Activated CD4-positive, alpha-beta T cell treated with anti-CD3 and anti-CD28 coated beads for 1 hour (primary cell): ENCODE results near the gene ARL6IP1.

ENCODE experiments used
- DNase-seq: peaks from one replicate; pipeline ENCODE4 v3.0.0-alpha.2; 2020

ARL6IP1 gene

GRCh38 chr16:18801145-18801972 is at the start of gene ARL6IP1:
Gene ARL6IP1 (minus strand): TSS chr16:18801549. CDS start chr16:18801466, 83 bp downstream.
- peak; percentile 98 for DNase-seq

- no peak for DNase-seq
Observed at GRCh38 chr16:18846416-18846815, 45.1 kb upstream of the ARL6IP1 start.

DNA sequence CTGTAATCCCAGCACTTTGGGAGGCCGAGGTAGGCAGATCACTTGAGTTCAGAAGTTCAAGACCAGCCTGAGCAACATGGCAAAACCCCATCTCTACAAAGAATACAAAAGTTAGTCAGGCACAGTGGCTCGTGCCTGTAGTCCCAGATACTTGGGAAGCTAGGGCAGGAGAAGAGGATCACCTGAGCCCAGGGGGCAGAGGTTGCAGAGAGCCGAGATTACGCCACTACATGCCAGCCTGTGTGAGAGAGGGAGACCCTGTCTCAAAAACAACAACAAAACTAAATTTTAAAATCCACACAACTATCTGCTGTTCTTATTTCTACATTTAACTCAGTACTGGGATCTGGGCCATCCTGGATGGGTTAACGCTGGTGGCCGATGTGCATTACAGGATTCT is 41.2 kb upstream of the ARL6IP1 start:
- DNase-seq, result no peak

DNA sequence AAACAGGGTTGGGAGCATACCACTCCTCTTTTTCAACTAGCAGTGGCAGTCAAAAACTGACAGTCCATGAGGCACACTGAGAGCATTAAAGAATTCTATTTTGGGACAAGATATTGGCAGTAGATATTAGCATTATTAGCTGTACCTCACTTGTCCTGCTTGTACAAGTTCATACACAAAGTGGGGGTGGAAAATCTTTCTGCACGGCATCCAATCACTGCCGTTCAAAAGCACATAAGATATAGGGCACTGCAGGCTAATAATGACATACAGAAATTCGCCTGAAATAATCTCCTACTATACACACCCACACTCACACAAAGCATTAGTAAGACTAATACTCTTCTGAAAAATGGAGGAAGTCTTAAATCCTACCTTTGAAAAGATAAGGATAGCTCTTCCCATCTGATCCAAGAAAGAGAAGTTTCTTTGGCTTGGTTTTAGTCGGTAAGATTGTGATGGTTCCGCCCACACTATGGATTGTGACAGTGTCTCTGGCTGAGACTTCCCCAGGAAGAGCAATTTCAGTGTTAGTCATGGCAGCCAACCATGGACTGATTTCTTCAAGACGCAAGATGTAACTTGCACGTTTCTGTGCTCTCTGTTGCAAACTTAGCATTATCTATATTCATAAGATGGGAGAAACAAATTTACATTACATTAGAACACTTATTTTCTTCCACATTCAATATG is 40.6 kb upstream of the ARL6IP1 start:
- DNase-seq, result no peak

DNA sequence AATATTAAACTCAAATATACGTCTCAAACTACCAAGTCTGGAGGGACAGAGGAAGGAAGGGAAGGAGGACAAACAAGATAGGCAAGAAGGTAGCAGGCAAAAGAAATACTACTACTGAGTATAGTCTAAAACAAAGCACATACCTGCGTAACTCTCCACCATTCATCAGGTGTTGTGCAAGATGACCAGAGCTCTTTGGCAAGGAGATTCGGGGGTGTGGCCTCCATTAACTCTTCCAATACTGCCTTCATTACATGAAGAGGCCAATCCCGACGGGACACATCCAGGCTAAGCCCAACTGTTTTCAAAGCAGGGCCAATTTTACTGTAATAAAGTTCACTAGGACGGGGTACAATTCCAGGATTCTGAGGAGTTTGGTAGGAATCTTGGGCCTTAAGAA is 38.2 kb upstream of the ARL6IP1 start:
- no peak for DNase-seq

GRCh38 chr16:18836702-18837101 is 35.4 kb upstream of the ARL6IP1 start:
- no peak for DNase-seq

- DNase-seq, result no peak
Observed at GRCh38 chr16:18834864-18835263, 33.5 kb upstream of the ARL6IP1 start.

DNA sequence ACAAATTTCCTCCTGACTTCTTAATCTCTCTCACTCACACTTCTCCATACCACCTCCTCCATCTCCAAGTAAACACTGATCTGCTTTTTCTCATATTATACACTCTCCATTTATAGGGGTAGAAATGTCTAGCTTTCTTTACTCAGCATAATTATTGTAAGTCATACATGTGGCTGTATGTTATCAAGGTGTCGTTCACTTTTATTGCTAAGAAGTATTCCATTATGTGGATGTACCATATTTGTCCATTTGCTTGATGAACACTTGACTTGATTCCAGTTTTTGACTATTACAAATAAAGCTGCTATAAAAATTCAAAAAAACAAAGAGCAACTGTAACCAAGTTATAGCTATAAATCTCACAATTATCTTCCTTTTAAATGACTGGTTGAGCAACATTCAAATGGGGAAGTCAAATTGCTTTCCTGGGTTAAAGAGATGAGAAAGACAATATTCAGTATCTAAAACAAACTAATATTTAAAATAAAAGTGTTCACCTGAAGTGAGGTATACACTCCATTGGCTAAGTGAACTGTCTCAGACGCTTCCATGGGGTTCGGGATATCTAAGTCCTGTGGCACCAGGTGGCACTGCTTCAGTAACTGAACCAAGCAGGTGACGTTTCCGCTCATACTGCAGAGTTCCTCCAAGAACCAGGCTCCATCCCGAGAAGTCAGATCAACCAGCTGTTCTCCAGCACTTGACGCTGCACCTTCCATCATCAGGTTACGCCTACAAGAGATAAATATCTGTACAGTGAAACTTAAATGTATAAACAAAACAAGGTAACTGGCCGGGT is 32.6 kb upstream of the ARL6IP1 start:
- no peak for DNase-seq

DNA sequence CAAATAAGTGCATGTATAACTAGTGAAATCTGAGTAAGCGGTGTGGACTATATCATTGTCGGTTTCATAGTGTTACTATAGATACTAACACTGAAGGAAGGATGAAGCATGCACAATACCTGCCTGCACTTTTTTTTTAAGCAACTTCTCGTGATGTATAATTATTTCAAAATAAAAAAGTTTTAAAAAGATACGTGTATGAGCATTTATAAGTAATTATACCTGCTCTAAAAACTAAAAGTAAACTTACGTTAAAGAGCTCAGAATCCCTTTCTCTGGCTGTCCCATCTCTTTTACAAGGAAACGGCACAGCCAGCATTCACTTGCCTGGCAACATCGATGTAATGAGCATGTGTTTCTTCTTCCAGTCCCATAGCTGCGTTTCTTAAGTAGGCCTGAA is 31.3 kb upstream of the ARL6IP1 start:
- no peak for DNase-seq

DNA sequence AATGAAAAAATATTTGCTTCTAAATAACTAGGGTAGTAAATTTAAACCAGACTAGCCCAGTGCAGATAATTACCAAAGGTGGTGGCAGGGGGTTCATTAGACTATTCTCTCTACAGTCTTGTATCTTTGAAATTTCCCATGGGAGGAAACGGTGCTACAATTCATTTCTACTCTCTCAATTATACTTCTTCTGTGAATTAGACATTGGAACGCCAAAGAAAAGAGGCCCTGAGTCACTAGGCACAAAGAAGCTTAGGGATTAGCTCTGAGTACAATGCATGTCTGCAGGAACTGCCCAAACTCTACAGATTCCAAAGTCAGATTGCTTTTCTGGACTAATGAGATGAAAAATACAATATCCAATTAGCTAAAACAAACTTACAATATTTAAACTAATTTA is 30.7 kb upstream of the ARL6IP1 start:
- DNase-seq, result no peak

GRCh38 chr16:18829251-18829650 is 27.9 kb upstream of the ARL6IP1 start:
- DNase-seq, result no peak

- DNase-seq, result no peak
Observed at GRCh38 chr16:18827890-18828289, 26.5 kb upstream of the ARL6IP1 start.

DNA sequence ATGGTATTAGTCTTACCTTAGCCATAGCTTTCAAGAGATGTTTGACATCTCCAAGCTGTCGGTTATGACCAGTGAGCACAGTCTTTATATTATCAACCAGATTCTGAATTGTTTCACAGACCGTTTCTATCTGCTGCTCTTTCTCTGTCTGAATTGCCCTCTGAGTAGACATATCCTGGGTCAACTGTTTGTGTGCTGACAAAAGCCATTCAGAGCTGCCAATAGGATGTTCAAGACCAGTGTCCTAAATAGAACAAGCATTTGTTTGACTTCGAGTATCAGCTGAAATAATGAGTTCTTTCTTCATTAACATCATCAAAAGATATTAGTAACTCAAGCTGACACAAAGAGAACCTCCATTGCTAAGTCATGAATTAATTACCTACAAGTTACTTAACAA is 14.9 kb upstream of the ARL6IP1 start:
- no peak for DNase-seq

- no peak for DNase-seq
Observed at GRCh38 chr16:18811925-18812324, 10.6 kb upstream of the ARL6IP1 start.

GRCh38 chr16:18809165-18809564 is 7.8 kb upstream of the ARL6IP1 start:
- no peak for DNase-seq

DNA sequence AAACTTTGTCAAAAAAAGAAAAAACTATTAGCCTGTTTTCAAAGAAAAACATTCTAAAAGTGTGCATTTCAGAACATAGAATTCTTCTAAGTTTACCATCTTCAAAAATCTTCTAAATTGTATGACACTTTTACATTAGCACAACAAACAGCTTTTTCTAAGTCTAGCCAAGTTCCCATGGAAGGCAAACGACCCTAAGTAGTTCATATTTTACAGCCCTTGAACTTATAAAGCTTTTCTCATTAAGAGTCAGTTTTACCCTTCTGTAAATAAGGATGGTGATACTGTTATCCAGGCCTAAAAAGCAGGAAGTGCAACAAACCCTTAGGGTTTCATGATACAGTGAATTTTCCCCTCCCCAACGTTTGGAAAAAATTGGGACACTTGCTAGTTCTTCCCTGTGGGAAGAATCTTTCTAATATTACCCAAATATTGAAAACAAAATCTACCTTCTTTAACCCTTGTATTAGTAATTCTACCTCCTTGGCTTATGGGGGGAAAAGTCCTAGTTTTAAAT is 4.0 kb upstream of the ARL6IP1 start:
- DNase-seq, result no peak

GRCh38 chr16:18804540-18804939 is 3.2 kb upstream of the ARL6IP1 start:
- no peak for DNase-seq

DNA sequence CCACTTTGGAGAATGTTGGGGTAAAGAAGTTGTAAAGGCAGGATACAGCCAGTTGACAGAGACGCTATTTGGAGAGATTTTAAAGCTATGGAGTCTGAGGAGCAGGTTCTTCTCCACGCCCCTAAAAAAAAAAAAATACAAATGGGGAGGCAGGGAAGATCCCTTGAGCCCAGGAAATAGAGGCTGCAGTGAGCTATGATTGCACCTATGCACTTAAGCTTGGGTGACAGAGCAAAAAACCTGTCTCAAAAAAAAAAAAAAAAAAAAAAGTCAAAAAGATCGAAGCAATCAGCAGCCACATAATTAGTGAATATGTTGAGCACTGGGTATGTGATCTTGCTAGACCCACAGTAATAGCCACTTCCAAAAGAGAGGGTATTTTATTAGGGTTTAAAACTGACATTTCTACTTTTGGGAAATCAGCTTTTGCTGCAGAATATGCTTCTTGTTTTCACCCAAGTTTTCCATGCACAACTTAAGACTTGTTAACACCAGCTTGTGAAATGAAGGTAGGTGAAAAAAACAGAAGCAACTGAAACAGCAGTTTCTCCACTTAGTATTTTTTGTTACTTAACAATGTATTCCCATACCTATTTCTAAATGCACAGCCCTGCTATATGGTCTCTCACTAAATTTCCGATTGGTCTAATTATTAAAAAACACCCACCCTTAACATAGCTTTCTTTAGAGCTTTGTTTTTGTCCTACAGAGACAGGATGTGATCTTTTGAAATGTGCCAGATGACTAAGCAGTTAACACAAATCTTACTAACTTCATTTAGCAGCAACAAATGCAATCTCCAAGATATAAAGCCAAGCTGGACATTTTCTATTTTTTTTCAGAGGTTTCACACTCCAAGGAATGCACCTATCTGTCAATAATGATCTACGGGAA is 2.5 kb upstream of the ARL6IP1 start:
- no peak for DNase-seq

DNA sequence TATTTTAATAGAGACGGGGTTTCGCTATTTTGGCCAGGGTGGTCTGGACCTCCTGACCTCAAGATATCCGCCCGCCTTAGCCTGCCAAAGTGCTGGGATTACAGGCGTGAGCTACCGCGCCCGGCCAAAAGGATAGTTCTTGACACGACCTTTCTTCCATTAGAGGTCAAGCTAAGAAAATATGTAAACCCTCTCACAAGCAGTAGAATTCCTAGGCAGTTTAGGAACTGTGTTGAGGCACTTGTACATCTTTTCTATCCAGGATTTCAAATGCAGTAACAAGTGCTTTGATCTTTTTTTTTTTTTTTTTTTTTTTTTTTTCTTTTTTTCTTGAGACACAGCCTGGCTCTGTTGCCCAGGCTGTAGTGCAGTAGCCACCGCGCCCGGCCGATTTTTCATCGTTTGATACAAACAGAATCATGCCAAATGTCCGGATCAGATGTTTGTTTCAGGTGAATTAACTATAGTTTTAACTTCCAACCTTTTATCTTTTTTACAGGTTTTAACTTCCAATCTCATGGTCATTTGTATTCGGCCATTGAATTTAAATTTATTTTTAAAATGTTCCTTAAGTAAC is 1.5 kb upstream of the ARL6IP1 start:
- DNase-seq, result no peak

DNA sequence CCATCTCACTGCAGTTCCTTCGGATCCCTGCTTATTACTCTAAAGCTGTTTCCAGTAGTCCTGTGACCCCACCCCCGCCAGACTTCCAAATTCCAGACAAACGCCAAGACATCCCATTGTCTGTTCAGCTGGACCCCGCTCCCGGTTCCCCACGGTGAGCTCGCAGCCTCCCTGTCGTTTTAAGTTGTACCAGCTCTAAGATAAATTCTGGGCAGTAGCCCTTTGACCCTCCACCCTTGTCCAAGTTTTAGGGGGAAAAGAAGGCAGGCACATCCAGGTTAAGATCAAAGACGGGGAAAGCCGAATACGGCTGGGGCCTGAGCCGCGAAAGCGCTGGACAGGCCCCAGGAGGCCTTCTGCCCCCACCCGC is 589 bp downstream of the ARL6IP1 start:
- no peak for DNase-seq

- DNase-seq, result no peak
Observed at GRCh38 chr16:18800293-18800692, 1.1 kb downstream of the ARL6IP1 start.

- no peak for DNase-seq
Observed at GRCh38 chr16:18799500-18799899, 1.8 kb downstream of the ARL6IP1 start.
